Measurements from ENCODE around the gene SYTL4. TPM values are rescaled to one million over a fixed set of nuclear protein-coding genes. Genes with fewer than 3 reads are reported as not detected.
"Not testable (repeated sequence)": the region's sequence is repeated elsewhere in the genome, so short reads cannot be mapped to it uniquely, and the experiment has no call there.

Gene SYTL4
- total and polyA plus RNA-seq, 8 donors: 4.5 to 27.7 (median 12.3) TPM

DNA sequence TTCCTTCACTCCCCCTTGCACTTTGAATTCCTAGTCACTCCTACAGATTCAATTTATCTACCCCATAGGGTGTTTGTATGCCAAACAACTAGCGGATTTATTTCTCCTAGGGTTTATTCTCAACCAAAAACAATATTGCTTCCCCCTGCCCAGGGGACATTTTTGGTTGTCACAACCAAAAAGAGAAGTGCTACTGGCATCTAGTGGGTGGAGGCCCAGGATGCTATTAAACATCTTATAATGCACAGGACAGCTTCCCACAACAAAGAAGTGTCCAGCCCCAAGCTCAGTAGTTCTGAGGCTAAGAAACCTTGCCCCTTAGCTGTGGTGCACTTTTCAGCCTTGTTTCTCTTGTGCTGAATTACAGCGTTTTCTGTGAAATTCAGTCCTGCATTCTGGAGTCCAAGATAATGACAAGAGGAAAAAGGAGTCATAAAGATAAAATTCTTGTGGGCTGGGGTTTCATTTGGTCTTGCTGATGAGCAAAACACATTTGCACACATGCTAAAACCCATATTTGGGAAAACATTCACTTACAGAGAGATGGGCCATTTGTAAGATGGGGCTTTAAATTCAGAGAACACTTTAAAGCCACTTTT lies 11.2 kb upstream of the SYTL4 start:
- H3K4me3 ChIP-seq: no peak overlapping the region
- peaks cover 0 to 17% (median 3%) of the 10 kb centered on the region in 4 donors for H3K4me1 ChIP-seq
- no peak overlapping the region for H3K27ac ChIP-seq
- intact Hi-C loops (cut with DNase I; ENCODE audit: low total_unique reads): no loop called here
- no peaks in the 10 kb centered on the region for H3K9me3 ChIP-seq
- WGBS, 5 donors: 52 to 69% (median 62%) methylated on average over 2 of the region's 2 CpGs
- TF ChIP-seq POLR2AphosphoS5 (IDR thresholded peaks at IDR 0.05): no peak
- no peak for TF ChIP-seq EP300 (IDR thresholded peaks at IDR 0.05)
- TF ChIP-seq, protein P1, sequence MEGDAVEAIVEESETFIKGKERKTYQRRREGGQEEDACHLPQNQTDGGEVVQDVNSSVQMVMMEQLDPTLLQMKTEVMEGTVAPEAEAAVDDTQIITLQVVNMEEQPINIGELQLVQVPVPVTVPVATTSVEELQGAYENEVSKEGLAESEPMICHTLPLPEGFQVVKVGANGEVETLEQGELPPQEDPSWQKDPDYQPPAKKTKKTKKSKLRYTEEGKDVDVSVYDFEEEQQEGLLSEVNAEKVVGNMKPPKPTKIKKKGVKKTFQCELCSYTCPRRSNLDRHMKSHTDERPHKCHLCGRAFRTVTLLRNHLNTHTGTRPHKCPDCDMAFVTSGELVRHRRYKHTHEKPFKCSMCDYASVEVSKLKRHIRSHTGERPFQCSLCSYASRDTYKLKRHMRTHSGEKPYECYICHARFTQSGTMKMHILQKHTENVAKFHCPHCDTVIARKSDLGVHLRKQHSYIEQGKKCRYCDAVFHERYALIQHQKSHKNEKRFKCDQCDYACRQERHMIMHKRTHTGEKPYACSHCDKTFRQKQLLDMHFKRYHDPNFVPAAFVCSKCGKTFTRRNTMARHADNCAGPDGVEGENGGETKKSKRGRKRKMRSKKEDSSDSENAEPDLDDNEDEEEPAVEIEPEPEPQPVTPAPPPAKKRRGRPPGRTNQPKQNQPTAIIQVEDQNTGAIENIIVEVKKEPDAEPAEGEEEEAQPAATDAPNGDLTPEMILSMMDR (IDR thresholded peaks at IDR 0.05): no peak
- no peak for TF ChIP-seq POLR2A (IDR thresholded peaks at IDR 0.05)
- no peaks in the 10 kb centered on the region for H3K36me3 ChIP-seq
- H3K27me3 ChIP-seq: peaks cover 0 to 4% (median 0%) of the 10 kb centered on the region in 3 donors
- no peak for DNase-seq

DNA sequence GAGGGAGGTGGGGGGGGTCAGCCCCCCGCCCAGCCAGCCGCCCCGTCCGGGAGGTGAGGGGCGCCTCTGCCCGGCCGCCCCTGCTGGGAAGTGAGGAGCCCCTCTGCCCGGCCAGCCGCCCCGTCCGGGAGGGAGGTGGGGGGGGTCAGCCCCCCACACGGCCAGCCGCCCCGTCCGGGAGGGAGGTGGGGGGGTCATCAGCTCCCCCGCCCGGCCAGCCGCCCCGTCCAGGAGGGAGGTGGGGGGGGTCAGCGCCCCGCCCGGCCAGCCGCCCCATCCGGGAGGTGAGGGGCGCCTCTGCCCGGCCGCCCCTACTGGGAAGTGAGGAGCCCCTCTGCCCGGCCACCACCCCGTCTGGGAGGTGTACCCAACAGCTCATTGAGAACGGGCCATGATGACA lies 7.9 kb downstream of the SYTL4 start:
- intact Hi-C loops (cut with DNase I; ENCODE audit: low total_unique reads); H3K27ac ChIP-seq; DNase-seq; H3K9me3 ChIP-seq; H3K36me3 ChIP-seq; H3K4me1 ChIP-seq; H3K4me3 ChIP-seq; H3K27me3 ChIP-seq: not testable (repeated sequence)
- 93 to 95% methylated on average over 11 to 12 of the region's 30 CpGs; no CpG with 5 or more reads in 3 of the 5 donors for whole genome bisulfite sequencing, 5 donors

DNA sequence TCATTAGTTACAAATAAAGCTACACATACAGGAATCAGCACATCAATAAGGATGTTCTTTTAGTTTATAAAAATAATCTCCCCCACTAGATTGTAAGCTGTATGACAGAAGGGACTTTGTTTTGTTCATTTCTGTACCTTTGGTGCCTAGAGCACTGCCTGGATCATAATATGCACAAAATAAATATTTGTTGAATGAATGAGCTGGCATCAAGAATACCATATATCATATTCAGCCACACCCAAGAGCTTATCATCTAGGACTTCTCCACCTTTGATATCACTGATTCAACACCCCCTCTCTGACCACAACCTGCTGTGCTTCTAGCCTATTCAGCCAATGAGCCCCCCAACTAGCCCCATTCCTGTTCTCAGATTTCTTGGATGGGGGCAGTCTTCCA lies 10.6 kb downstream of the SYTL4 start:
- Histone ChIP-seq H3K9me3 (no peaks in the 10 kb centered on the region), H3K27me3 (no peaks in the 10 kb centered on the region), H3K4me3 (no peak overlapping the region), H3K36me3 (no peaks in the 10 kb centered on the region), H3K4me1 (no peaks in the 10 kb centered on the region), H3K27ac (no peak overlapping the region)
- TF ChIP-seq, protein P1 (IDR thresholded peaks at IDR 0.05): no peak
- TF ChIP-seq EP300 (IDR thresholded peaks at IDR 0.05) (no peak), POLR2AphosphoS5 (IDR thresholded peaks at IDR 0.05) (no peak), POLR2A (IDR thresholded peaks at IDR 0.05) (no peak)
- no peak for DNase-seq
- intact Hi-C loops (cut with DNase I; ENCODE audit: low total_unique reads): no loop called here

DNA sequence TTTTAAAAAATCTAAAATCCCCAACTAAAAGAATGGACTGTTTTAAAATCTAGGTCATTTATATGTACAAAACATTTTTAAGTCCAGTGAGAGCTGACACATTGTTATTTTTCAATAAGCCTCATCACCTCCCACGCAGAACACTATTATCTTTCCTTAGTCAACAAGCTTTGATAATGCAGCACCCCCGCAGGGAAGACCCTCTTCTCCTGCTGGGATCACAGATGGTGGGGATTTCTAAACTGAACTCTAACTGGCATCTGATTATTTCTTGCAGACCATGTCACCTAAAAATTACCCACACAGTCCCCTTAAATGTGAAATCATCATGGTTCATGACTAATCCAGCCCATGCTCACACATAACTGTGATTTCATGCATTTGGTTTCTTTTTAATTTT lies 11.6 kb downstream of the SYTL4 start:
- DNase-seq: no peak
- Histone ChIP-seq H3K27ac (no peak overlapping the region), H3K4me1 (no peaks in the 10 kb centered on the region), H3K36me3 (no peaks in the 10 kb centered on the region), H3K9me3 (no peaks in the 10 kb centered on the region), H3K27me3 (no peaks in the 10 kb centered on the region), H3K4me3 (no peak overlapping the region)
- WGBS, 5 donors: 54 to 88% (median 78%) methylated on average over 2 of the region's 2 CpGs
- intact Hi-C loops (cut with DNase I; ENCODE audit: low total_unique reads): no loop called here
- TF ChIP-seq POLR2AphosphoS5 (IDR thresholded peaks at IDR 0.05) (no peak), POLR2A (IDR thresholded peaks at IDR 0.05) (no peak), EP300 (IDR thresholded peaks at IDR 0.05) (no peak)
- TF ChIP-seq, protein P1 (IDR thresholded peaks at IDR 0.05): no peak

DNA sequence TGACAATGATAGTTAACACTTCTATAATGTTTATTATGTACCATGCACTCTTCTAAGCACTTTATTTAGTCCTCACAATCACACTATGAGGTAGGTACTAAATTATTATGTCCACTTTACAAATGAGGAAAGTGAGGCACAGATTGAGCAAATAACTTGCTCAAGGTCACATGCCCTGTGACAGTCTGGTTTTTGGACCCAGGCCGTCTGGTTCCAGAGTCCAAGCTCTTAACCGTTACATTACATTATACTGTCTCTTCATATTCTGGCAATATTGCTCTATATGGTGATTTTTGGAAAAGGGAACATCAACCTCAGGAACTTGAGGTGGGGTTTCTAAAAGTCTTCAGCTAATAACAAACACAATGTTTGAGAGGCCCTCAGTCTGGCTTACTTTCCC lies 12.8 kb downstream of the SYTL4 start:
- Histone ChIP-seq H3K27ac (no peak overlapping the region), H3K4me3 (no peak overlapping the region), H3K36me3 (no peaks in the 10 kb centered on the region), H3K4me1 (no peaks in the 10 kb centered on the region), H3K27me3 (no peaks in the 10 kb centered on the region), H3K9me3 (no peaks in the 10 kb centered on the region)
- 73 to 94% (median 88%) methylated on average over 2 of the region's 2 CpGs for WGBS, 5 donors
- TF ChIP-seq, protein P1 (IDR thresholded peaks at IDR 0.05): no peak
- TF ChIP-seq EP300 (IDR thresholded peaks at IDR 0.05): no peak
- no peak for TF ChIP-seq POLR2AphosphoS5 (IDR thresholded peaks at IDR 0.05)
- no peak for TF ChIP-seq POLR2A (IDR thresholded peaks at IDR 0.05)
- intact Hi-C loops (cut with DNase I; ENCODE audit: low total_unique reads): no loop called here
- no peak for DNase-seq

Measured in stomach (tissue), 9 donors.